ENCODE results near the gene SND1.

SND1 gene

DNA sequence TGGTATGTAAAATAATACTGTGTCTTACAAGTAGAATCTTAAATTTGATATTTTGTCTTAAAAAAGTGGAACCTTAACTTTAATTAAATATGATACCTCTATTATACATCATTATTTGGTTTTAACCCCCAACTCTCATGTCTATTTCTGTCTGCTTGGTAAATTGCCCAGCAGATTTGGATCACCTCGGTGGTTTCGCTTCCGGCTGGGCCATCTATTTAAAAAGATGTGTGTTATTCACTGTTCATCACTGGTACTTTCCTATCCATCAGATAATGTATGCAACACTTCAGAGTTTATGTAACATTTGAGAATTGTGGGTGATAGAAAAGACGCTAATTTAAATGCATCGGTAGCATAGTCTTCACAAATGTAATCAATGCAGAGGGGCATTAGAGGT, 119.7 kb downstream of the SND1 start:
- no peak overlapping the region for H3K9ac ChIP-seq (ENCODE audit: low read length)
- no peaks in the 10 kb centered on the region for H3K36me3 ChIP-seq (replicated peaks; ENCODE audit: insufficient read depth, low read length)
- no peak overlapping the region for H3K4me2 ChIP-seq (ENCODE audit: low read depth, low read length)
- H3K27ac ChIP-seq (ENCODE audit: low read length) = no peak overlapping the region
- no peaks in the 10 kb centered on the region for H3K27me3 ChIP-seq (replicated peaks; ENCODE audit: insufficient read depth, low read length)
- no peak overlapping the region for H2AFZ ChIP-seq (ENCODE audit: low read length)
- peaks cover 97% of the 10 kb centered on the region for H3K79me2 ChIP-seq (ENCODE audit: low read length)
- no peak for DNase-seq
- no peaks in the 10 kb centered on the region for H3K4me1 ChIP-seq (ENCODE audit: low read length)
- no peaks in the 10 kb centered on the region for H3K9me3 ChIP-seq (replicated peaks; ENCODE audit: insufficient read depth, low read length)
- TF ChIP-seq EZH2 (optimal IDR thresholded peaks at IDR 0.05; ENCODE audit: low read depth, low read length) (no peak), CTCF (IDR thresholded peaks at IDR 0.05; ENCODE audit: low read length) (no peak)
- peaks cover 42% of the 10 kb centered on the region for H4K20me1 ChIP-seq (ENCODE audit: insufficient read depth, low read length)
- H3K4me3 ChIP-seq (ENCODE audit: low read length) = no peak overlapping the region
- no peaks in the 10 kb centered on the region for H3F3A ChIP-seq (ENCODE audit: insufficient read depth, low read length)
- H3K9me2 ChIP-seq (replicated peaks; ENCODE audit: insufficient read depth, low read length) = no peaks in the 10 kb centered on the region

- H3F3A ChIP-seq (ENCODE audit: insufficient read depth, low read length) = no peaks in the 10 kb centered on the region
- peaks cover 95% of the 10 kb centered on the region for H3K79me2 ChIP-seq (ENCODE audit: low read length)
- TF ChIP-seq CTCF (IDR thresholded peaks at IDR 0.05; ENCODE audit: low read length) (no peak), EZH2 (optimal IDR thresholded peaks at IDR 0.05; ENCODE audit: low read depth, low read length) (no peak), EZH2phosphoT487 (IDR thresholded peaks at IDR 0.05; ENCODE audit: low read length) (no peak)
- H3K4me1 ChIP-seq (ENCODE audit: low read length) = no peaks in the 10 kb centered on the region
- no peaks in the 10 kb centered on the region for H3K9me2 ChIP-seq (replicated peaks; ENCODE audit: insufficient read depth, low read length)
- H3K4me2 ChIP-seq (ENCODE audit: low read depth, low read length) = no peak overlapping the region
- peaks cover 40% of the 10 kb centered on the region; the same call in 1 of the 2 replicates for H4K20me1 ChIP-seq (ENCODE audit: insufficient read depth, low read length)
- H3K36me3 ChIP-seq (replicated peaks; ENCODE audit: insufficient read depth, low read length) = no peaks in the 10 kb centered on the region
- no peaks in the 10 kb centered on the region for H3K27me3 ChIP-seq (replicated peaks; ENCODE audit: insufficient read depth, low read length)
- H3K9ac ChIP-seq (ENCODE audit: low read length) = no peak overlapping the region
- no peak overlapping the region for H2AFZ ChIP-seq (ENCODE audit: low read length)
- H3K4me3 ChIP-seq (ENCODE audit: low read length) = no peak overlapping the region
- no peak overlapping the region for H3K27ac ChIP-seq (ENCODE audit: low read length)
- no peaks in the 10 kb centered on the region for H3K9me3 ChIP-seq (replicated peaks; ENCODE audit: insufficient read depth, low read length)
- DNase-seq = no peak
Observed at GRCh38 chr7:127776776-127777386, 124.9 kb downstream of the SND1 start.

DNA sequence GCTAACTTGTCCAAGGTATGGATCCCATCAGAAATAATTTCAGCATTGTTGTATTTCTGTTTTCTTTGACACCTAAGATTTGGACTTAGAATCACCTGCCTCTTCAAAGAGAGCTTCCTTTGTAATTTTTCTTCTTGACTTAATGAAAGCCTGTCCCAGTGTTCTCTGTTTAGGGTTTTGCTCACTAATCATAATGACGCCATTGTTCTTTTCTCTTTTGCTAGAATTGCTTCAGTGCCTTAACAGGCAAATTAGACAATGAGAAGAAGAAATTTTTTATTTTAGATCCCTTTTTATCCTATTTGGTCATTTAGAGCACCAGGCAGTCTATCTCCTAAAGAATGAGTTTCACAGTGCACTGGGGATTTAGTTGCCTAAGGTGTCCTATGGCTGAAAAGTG, 128.5 kb downstream of the SND1 start:
- peaks cover 96% of the 10 kb centered on the region for H3K79me2 ChIP-seq (ENCODE audit: low read length)
- H3K9me2 ChIP-seq (replicated peaks; ENCODE audit: insufficient read depth, low read length) = no peaks in the 10 kb centered on the region
- H3K27me3 ChIP-seq (replicated peaks; ENCODE audit: insufficient read depth, low read length) = no peaks in the 10 kb centered on the region
- H3F3A ChIP-seq (ENCODE audit: insufficient read depth, low read length) = no peaks in the 10 kb centered on the region
- no peak overlapping the region for H2AFZ ChIP-seq (ENCODE audit: low read length)
- no peak overlapping the region for H3K27ac ChIP-seq (ENCODE audit: low read length)
- no peak overlapping the region for H3K4me3 ChIP-seq (ENCODE audit: low read length)
- peaks cover 60% of the 10 kb centered on the region for H4K20me1 ChIP-seq (ENCODE audit: insufficient read depth, low read length)
- TF ChIP-seq EZH2 (optimal IDR thresholded peaks at IDR 0.05; ENCODE audit: low read depth, low read length) (no peak), EZH2phosphoT487 (IDR thresholded peaks at IDR 0.05; ENCODE audit: low read length) (no peak), CTCF (IDR thresholded peaks at IDR 0.05; ENCODE audit: low read length) (no peak)
- no peak overlapping the region for H3K9ac ChIP-seq (ENCODE audit: low read length)
- no peaks in the 10 kb centered on the region for H3K9me3 ChIP-seq (replicated peaks; ENCODE audit: insufficient read depth, low read length)
- no peak overlapping the region for H3K4me2 ChIP-seq (ENCODE audit: low read depth, low read length)
- DNase-seq = no peak
- no peaks in the 10 kb centered on the region for H3K4me1 ChIP-seq (ENCODE audit: low read length)
- H3K36me3 ChIP-seq (replicated peaks; ENCODE audit: insufficient read depth, low read length) = no peaks in the 10 kb centered on the region

All from MM.1S (cell line).